GM12892 (cell line): ENCODE measurements around the gene HTRA3.

ENCODE experiments used
- DNase-seq: peaks from one replicate; pipeline ENCODE4 v3.0.0; 2011; ENCODE audit not compliant: insufficient read length
- FAIRE-seq: peaks from 2 replicates; lab custom pipeline; 2011; peaks lifted over from hg19 to GRCh38; lab: Jason Lieb, UNC
- POLR2A ChIP-seq: IDR thresholded peaks from 2 replicates; pipeline ENCODE4 v1.6.1; 2011; ENCODE audit warnings: low read depth, low read length, control low read depth
- POLR2AphosphoS5 ChIP-seq: IDR thresholded peaks from 2 replicates; pipeline ENCODE4 v1.6.1; 2011; ENCODE audit warnings: low read depth, low read length, control low read depth
- TAF1 ChIP-seq: IDR thresholded peaks from 2 replicates; pipeline ENCODE4 v1.6.1; 2011; ENCODE audit warnings: low read depth, mild to moderate bottlenecking, control low read depth, low read length, borderline replicate concordance

Gene HTRA3

DNA sequence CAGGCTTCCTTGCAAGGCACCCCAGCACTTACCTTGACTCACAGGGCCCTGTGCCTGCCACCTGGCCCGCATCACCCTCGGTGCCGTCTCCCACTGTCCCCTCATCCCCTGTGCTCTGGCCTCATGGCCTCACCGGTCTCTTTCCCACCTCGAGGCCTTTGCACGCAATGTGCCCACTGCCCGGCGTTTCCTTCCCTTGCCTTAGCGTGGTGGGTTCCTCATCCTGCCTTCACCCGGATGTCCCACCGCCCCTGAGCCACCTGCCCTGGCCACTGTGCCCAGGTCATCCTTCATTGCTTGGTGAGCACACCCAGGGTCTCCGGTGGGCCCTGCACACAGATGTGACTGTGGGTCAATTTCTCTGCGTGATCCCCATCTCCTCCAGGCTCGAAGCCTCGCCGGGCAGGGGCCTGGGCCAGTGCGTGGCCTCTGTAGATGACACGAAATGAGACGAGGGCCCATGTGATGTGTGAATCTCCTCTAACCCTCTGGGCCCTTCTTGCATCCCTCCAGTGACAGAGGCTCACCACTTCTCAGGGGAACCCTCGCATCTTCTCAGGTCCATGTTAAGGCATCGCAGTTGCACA is 4.6 kb downstream of the HTRA3 start:
- FAIRE-seq (no peak), DNase-seq (no peak)
- TF ChIP-seq POLR2AphosphoS5 (no peak), TAF1 (no peak), POLR2A (no peak)

DNA sequence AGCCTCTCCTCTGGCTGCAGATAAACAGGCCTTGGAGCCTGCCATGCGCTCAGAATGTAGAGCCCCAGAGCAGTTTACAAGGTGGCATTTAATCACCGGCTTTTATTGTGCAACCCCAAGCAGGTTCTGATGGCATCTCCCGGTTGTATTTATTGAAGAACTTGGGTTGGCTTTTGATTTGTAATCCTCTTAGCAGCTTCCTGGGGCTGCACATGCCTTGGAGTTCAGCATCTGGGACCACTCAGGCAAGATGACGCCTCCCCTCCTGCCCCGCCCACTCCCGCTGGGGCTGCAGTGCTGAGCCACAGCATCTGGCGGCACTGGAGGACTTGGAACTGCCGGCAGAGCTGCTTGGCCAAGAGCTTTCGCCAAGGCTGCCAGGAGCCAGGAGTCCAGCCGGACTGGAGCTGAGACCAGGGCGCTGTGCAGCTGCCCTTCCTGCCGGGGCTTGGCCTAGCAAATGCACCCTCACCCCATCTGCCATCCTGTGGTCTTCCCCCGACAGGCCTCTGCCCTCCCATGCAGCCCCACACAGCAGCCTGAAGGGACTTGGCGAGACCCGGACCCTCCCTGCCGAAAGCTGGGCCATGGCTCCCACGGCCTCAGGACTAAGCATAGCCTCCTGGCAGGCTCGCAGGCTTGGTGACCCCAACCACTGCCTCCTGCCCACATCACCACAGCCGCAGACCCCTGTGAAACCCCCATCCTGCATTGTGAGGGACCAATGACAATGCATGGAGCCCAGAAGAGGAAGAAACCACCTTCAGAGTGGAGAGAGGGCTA is 5.4 kb downstream of the HTRA3 start:
- TF ChIP-seq POLR2A (no peak), POLR2AphosphoS5 (no peak), TAF1 (no peak)
- DNase-seq: no peak
- FAIRE-seq: no peak

DNA sequence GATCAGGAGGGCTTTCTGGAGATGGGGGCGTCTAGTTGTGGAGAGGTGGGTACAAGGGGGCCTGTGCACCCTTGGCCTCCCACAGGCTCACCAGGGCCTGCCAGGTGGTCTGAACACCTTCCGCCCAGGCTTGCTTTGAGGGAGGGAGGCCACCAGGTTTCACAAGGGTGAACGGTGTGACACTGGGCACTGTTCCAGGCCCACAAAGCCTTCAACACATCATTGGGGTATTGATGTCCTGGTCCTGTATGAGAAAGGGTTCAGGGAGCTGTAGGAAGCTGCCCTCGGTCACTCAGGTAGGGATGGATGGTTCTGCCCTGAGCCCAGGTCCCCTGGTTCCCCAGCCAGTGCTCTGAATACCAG is 6.0 kb downstream of the HTRA3 start:
- DNase-seq (no peak), FAIRE-seq (no peak)
- TF ChIP-seq POLR2A (no peak), TAF1 (no peak), POLR2AphosphoS5 (no peak)

DNA sequence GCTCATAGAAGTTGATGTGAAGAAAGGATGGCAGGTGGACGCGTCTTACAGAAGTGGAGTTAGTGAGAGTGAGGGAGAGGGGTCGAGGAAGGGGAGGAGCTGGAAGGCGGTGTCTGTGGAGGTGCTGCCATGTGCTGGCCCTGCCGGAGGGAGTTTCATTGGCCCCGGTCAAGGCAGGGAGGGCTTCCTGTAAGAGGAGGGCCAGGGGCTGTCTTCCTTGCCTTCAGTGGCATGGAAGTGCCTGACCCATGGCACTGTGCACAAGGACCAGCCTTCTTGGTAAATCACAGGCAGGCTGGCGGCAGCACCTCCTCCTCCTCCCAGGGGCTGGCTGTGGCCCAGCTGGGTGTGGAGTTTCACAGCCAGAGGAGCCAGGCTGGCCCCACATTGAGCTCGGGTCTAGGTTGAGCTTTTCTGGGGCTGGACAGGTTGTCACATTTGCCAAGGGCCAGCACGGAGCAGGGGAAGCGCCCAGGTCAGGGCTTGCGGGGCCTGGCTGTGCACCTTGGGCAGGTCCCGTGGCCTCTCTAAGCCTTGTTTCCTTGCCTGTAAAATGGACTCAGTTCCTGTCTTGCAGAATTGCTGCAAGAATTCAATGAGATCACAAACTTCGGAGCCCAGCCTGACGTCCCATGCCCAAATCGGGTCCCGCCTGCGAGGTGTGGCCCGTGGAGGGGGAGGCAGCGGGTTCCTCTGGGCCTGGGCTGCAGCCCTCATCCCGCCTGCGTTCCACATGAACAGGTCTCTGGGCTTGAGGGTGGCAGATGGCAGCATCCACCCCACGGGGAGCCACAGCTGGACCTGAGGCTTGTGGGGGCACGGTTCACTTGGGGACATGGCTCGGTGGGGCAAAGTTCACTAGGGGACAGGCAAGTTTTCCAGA is 7.0 kb downstream of the HTRA3 start:
- TF ChIP-seq TAF1 (no peak), POLR2AphosphoS5 (no peak), POLR2A (no peak)
- DNase-seq: no peak
- no peak for FAIRE-seq

DNA sequence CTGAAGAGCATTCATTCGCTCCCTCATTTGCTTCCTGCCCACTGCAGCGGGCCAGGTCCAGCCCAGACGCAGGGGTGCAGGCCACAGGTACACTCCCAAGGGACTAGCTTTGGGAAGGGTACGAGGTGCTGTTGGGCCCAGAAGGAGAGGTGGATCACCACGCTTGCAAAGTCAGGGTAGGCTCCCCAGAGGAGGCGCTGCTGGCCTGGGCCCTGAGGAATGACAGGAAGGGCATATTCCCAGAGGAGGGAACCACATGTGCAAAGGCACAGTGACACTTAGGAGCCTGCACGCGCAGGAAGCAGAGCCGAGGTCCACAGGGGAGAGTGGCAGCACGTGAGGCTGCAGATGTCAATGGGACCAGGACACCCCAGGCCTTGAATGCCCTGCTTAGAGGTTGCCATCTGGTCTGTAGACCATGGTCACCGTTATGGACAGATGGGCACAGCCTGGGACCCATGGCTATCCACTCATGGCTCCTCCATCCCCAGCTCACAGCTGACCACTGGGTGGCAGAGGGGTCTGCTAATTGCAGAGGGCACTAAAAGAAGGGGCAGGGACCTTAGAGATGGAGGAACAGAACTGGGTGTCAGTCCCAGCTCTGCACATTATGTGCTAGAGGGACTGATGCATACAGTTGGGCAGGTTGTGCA is 7.9 kb downstream of the HTRA3 start:
- DNase-seq (no peak), FAIRE-seq (no peak)
- no peak for TF ChIP-seq TAF1
- TF ChIP-seq POLR2A: no peak
- no peak for TF ChIP-seq POLR2AphosphoS5

DNA sequence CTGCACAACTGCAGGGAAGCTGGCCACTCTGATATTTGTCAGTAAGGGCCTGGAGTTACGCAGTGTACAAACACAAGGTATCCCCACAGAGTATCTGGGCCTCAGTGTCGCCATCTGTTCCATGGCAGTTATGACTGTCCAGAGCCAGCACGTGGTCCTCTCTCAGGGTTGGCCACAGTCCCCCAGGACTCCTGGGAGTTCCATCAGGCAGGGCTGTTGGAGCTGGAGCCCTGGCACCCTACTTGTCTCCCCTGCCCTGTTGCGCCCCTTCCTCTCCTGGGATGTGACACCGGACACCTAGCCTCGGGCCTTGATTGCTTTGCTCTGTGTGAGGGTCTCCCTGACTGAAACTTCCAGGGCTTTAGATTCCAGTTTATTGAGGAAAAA is 8.4 kb downstream of the HTRA3 start:
- TF ChIP-seq POLR2AphosphoS5 (no peak), POLR2A (no peak), TAF1 (no peak)
- DNase-seq (no peak), FAIRE-seq (no peak)

DNA sequence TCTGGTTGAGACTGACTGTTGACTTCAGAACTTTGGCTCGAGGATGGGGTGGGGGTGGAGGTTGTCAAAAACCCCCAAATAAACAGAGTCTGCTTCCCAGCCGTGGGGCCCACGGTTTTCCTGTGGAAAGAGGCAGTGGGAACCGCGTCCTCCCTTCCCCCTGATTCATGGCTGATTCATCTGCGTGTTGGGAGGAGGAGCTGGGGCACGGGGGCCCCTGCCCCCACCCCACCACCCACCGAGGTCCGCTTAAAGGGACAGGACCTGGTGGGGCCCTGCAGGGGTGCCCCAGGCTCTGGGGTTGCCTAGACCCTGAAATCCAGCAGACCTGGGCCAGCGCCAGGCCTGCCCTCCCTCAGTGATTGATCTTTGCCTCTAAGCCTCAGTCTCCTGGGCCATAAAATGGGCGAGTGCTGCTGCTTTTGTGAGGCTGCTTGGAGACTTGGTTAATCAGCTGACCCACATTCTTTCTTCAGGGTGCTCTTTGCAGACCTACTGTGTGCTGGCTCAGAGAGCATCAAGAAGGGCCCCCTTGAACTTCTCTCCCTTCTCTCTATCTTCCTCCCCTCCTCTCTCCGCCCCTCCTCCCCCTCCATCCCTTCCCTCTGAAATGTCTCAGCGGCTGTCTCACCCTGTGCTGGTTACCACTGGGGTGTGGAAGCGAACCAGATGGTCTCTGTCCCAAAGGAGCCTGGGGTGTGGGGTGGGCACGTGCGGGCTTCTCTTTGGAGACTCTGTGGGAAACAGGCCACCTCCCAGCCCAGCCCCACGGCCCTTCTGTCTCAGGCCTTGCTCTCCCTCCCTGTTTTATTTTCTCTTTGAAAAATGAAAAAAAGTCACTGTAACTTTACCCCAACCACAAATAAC is 9.1 kb downstream of the HTRA3 start:
- no peak for DNase-seq
- no peak for FAIRE-seq
- TF ChIP-seq POLR2AphosphoS5 (no peak), POLR2A (no peak), TAF1 (no peak)

DNA sequence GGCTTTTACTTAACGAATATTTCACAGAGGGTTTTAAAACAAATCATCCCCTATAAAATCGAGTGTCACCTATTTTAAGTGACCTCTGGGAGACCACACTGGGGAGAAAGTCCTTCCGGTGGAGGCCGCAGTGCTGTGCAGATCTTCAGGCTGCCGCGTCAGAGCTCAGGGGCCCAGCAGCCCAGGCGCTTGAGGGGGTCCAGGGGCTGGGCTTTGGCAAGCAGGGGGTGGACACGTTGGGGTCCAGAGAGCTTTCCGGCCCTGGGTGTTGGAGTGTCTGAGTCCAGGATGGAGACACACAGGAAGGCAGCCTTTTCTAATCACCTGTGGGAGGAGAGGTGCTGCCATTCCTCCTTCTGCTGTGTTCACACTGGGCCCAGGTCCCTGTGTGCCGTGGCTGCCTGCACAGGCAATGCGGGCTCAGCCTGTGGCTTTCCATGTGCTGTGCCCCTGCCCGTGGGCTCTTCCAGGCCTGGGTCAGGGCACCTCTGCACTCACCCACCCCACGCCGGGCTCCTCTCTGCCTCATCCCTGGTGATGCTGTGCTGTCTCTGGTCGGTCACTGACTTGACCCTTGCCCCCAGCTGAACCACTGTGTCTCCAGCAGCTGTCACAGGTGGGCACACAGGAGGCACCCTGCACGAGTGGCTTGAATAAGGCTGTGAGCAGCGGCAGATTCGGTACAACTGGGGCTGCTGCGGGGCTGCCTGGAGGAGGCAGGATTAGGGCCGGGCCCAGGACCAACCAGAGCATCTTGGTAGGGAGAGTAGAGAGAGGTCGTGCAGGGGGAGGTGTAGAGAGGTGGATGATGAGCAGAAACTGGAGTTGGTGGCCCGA is 10.0 kb downstream of the HTRA3 start:
- no peak for TF ChIP-seq POLR2A
- TF ChIP-seq TAF1: no peak
- no peak for TF ChIP-seq POLR2AphosphoS5
- no peak for DNase-seq
- no peak for FAIRE-seq

DNA sequence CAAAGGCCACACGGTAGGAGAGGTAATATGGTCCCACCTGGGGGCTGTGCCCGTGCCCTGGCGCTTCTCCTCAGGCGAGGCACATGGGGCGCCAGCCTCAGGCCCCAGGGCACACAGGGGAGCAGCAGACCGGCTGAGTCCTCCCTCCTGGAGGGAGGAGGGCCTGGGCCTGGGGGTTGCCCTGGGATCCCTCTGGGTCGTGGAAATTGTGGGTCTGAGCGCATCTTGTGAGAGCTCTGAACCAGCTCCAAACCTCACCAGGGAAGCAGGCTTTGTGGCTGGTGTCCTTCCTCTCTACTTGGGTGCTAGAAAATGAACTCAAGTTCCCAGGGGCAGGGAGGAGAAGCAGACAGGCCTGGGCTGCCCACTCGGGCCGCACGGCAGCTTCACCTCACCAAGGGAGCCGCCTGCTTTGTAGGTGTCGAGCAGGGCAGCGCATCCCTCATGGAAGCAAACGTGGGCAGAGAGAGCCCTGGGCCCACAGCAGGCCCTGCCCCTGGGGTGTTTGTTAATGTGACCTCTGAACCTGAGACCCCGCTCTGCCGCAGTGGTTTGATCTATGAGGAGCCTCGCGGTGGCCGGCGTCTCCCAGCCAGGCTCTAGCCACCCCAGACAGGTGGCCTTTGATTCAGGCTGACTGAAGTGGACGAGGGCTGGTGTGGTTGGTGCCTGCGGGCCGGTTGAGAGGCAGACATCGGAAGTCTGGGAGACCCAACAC is 10.8 kb downstream of the HTRA3 start:
- DNase-seq (no peak), FAIRE-seq (no peak)
- TF ChIP-seq TAF1 (no peak), POLR2AphosphoS5 (no peak), POLR2A (no peak)
